Upper lobe of left lung (tissue), 6 donors: ENCODE data around the gene JMJD6. TPM values are rescaled to one million over a fixed set of nuclear protein-coding genes. Genes with fewer than 3 reads are reported as not detected.

Source experiments
- ATAC-seq, 2 donors: fragments of 200-7000 bp; cut with Tn5 transposase; one replicate each; pipeline ENCODE4 v1.9.1; 2022; ENCODE audit warnings: mild to moderate bottlenecking in 2 of 2, moderate library complexity in 2 of 2; ENCODE audit not compliant: low FRiP score in 2 of 2
- DNase-seq, 2 donors: peaks; one replicate each; pipeline ENCODE4 v3.0.0-alpha.2; 2019 to 2020
- H3K27ac ChIP-seq, 4 donors: fragments of 200-600 bp; sonication (generic); one replicate each; pipeline ENCODE4 v1.5.1; 2016 to 2019
- H3K27me3 ChIP-seq, 4 donors: fragments of 200-600 bp; sonication (generic); one replicate each; pipeline ENCODE4 v1.5.1; 2017 to 2019
- H3K36me3 ChIP-seq, 4 donors: fragments of 200-600 bp; sonication (generic); one replicate each; pipeline ENCODE4 v1.5.1; 2016 to 2019
- H3K4me1 ChIP-seq, 4 donors: fragments of 200-600 bp; sonication (generic); one replicate each; pipeline ENCODE4 v1.5.1; 2018 to 2019
- H3K4me3 ChIP-seq, 4 donors: fragments of 200-600 bp; sonication (generic); one replicate each; pipeline ENCODE4 v1.5.1; 2017 to 2019; ENCODE audit warnings: mild to moderate bottlenecking in 2 of 4, moderate library complexity in 1 of 4
- H3K9me3 ChIP-seq, 4 donors: fragments of 200-600 bp; sonication (generic); one replicate each; pipeline ENCODE4 v1.5.1; 2018 to 2019
- EP300 ChIP-seq, 4 donors: sonication (generic); formaldehyde crosslinking; IDR thresholded peaks; one replicate each; pipeline ENCODE4 v1.5.1; 2017; ENCODE audit warnings: antibody characterized with exemption in 4 of 4, control low read depth in 2 of 4
- POLR2A ChIP-seq, 4 donors: fragments of 450-650 bp; IDR thresholded peaks; one replicate each; pipeline ENCODE4 v1.5.1; 2016 to 2017; ENCODE audit warnings: antibody characterized with exemption in 4 of 4, mild to moderate bottlenecking in 2 of 4
- POLR2AphosphoS5 ChIP-seq, 2 donors: sonication (generic); formaldehyde crosslinking; IDR thresholded peaks; one replicate each; pipeline ENCODE4 v1.5.1; 2017; ENCODE audit warnings: antibody characterized with exemption in 2 of 2
- WGBS, 2 donors: methylation state at CpG; one replicate each; pipeline ENCODE4 v1.1.5; 2017 to 2018; 5-methylcytosine and 5-hydroxymethylcytosine counted together
- total RNA-seq, 6 donors: library from RNA; depleted of rRNA in 4 of 6; stranded (reverse); fragments of >200 nt in 4 of 6; gene quantifications; one replicate each; pipeline versions ENCODE4 v1.1.0 to v1.2.1, GENCODE V29; 2016 to 2021
- TF ChIP-seq, protein P1 (sequence below), 6 experiments: fragments of 450-650 bp in 4 of 6; fragments of 200-600 bp in 2 of 6; sonication (generic) in 2 of 6; IDR thresholded peaks; one replicate each; pipeline ENCODE4 v1.5.1; 2016 to 2019; ENCODE audit warnings: antibody characterized with exemption in 6 of 6
- donor health status: DM: no; HTN: no; CAD: no; lungs with moderate emphysema.
- donor health status: DM: no; HTN: yes; CAD: no; lungs with severe emphysema.

The JMJD6 gene
- total RNA-seq, 6 donors from 2014 or later, result 23.3 to 63.9 (median 31.0) TPM

DNA sequence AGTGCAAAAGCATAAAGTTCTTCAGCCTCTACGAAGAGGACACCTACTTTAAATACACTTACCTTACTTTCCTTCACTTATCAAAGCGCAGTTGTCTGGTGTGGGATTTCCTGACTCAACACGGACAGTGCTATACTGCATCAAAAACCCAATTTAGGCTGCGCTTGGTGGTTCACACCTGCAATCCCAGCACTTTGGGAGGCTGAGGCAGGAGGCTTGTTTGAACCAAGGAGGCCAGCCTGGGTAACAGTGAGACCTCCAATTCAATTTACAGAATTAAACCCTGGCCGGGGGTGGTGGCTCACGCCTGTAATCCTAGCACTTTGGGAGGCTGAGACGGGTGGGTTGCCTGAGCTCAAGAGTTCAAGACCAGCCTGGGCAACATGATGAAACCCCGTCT lies 4.1 kb downstream of the JMJD6 start:
- no peak for ATAC-seq
- 96 to 98% methylated on average over 8 of the region's 8 CpGs for WGBS, 2 donors
- no peaks in the 10 kb centered on the region for H3K9me3 ChIP-seq

DNA sequence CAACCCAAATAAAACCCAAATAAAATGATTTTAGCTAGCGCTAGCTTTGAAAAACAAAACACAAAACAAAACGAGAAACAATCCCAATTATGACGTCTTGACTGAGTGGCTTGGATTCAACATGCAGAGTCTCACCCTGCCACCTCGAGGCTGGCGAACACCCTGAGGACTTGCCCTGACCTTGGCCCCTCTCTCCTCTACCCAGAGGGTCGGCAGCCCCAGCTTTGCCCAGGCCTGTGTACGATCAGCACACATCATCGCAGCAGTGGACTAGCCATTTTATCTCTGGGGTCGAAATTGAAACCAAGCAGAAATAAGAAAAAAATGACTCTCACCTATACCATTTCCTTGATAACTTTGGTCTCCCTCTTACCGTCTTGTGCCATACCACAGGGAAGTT lies 4.9 kb downstream of the JMJD6 start:
- no peak for ATAC-seq
- 92 to 93% methylated on average over 10 of the region's 10 CpGs for WGBS, 2 donors
- H3K27me3 ChIP-seq, result no peaks in the 10 kb centered on the region
- TF ChIP-seq EP300 (IDR thresholded peaks at IDR 0.05) (no peak), POLR2A (IDR thresholded peaks at IDR 0.05) (no peak), POLR2AphosphoS5 (IDR thresholded peaks at IDR 0.05) (no peak)
- TF ChIP-seq, protein P1, sequence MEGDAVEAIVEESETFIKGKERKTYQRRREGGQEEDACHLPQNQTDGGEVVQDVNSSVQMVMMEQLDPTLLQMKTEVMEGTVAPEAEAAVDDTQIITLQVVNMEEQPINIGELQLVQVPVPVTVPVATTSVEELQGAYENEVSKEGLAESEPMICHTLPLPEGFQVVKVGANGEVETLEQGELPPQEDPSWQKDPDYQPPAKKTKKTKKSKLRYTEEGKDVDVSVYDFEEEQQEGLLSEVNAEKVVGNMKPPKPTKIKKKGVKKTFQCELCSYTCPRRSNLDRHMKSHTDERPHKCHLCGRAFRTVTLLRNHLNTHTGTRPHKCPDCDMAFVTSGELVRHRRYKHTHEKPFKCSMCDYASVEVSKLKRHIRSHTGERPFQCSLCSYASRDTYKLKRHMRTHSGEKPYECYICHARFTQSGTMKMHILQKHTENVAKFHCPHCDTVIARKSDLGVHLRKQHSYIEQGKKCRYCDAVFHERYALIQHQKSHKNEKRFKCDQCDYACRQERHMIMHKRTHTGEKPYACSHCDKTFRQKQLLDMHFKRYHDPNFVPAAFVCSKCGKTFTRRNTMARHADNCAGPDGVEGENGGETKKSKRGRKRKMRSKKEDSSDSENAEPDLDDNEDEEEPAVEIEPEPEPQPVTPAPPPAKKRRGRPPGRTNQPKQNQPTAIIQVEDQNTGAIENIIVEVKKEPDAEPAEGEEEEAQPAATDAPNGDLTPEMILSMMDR (IDR thresholded peaks at IDR 0.05), result no peak
- no peaks in the 10 kb centered on the region for H3K9me3 ChIP-seq
- peaks cover 28 to 44% (median 32%) of the 10 kb centered on the region in 4 donors for H3K4me1 ChIP-seq
- DNase-seq, result no peak
- no peak overlapping the region for H3K27ac ChIP-seq
- H3K36me3 ChIP-seq, result peaks cover 53 to 88% (median 78%) of the 10 kb centered on the region in 4 donors
- no peak overlapping the region for H3K4me3 ChIP-seq

More for the DNA sequence above, 4.1 kb downstream of the JMJD6 start:
- H3K4me3 ChIP-seq, result no peak overlapping the region
- H3K36me3 ChIP-seq, result peaks cover 53 to 80% (median 70%) of the 10 kb centered on the region in 4 donors
- DNase-seq, result no peak
- TF ChIP-seq, protein P1 (IDR thresholded peaks at IDR 0.05), result no peak
- TF ChIP-seq EP300 (IDR thresholded peaks at IDR 0.05), result no peak
- no peak overlapping the region for H3K27ac ChIP-seq
- H3K27me3 ChIP-seq, result no peaks in the 10 kb centered on the region
- peaks cover 21 to 38% (median 24%) of the 10 kb centered on the region in 4 donors for H3K4me1 ChIP-seq

DNA sequence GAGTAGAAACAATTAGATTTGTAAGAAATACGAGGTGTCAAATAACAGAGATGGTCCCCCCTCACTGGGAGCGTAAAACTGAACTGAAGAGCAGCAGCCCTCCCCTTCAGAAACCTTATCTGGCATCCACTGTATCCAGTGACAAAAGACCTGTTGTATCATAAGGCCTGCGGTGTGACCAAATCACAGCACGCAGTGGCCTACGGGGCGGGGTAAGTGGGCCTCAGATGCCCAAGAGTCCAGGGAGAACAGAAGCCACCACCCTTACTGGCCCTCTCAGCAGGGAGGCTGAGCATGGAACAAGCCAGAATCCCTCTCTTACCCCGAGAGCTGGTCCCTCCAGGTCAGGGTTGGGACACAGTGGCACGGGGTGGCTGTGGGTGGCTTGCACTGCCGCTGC lies 5.5 kb downstream of the JMJD6 start:
- DNase-seq (peak in 1 of 2 donors; percentile 18), ATAC-seq (no peak)
- H3K27me3 ChIP-seq, result no peaks in the 10 kb centered on the region
- no peak overlapping the region for H3K4me3 ChIP-seq
- H3K4me1 ChIP-seq, result peaks cover 32 to 49% (median 36%) of the 10 kb centered on the region in 4 donors
- H3K27ac ChIP-seq, result no peak overlapping the region
- no peak for TF ChIP-seq EP300 (IDR thresholded peaks at IDR 0.05)
- TF ChIP-seq POLR2AphosphoS5 (IDR thresholded peaks at IDR 0.05), result no peak
- no peak for TF ChIP-seq POLR2A (IDR thresholded peaks at IDR 0.05)
- TF ChIP-seq, protein P1 (IDR thresholded peaks at IDR 0.05), result no peak
- H3K36me3 ChIP-seq, result peaks cover 53 to 93% (median 82%) of the 10 kb centered on the region in 4 donors
- 91 to 99% methylated on average over 9 of the region's 9 CpGs for WGBS, 2 donors
- no peaks in the 10 kb centered on the region for H3K9me3 ChIP-seq

DNA sequence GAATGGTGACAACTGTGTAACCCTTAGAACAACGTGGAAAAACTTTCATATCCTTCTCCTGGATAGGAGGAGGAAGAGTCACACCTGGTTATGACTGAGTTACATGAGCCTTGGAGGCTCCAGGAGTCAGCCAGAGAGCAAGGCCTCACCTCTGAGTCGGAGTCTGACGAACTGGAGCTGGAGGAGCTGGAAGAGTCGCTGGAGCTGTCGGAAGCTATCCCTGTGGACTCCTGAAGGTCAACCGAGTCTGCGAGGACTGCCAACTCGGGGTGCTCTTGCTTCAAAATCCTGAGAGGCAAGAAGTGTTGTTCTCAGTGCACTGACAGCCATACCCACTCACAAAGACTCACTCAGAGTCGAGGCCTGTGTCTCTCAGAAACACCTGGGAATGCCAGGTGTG lies 6.2 kb downstream of the JMJD6 start:
- H3K9me3 ChIP-seq, result no peaks in the 10 kb centered on the region
- H3K4me3 ChIP-seq, result no peak overlapping the region
- 95 to 96% methylated on average over 8 to 9 of the region's 9 CpGs for WGBS, 2 donors
- peaks cover 36 to 52% (median 38%) of the 10 kb centered on the region in 4 donors for H3K4me1 ChIP-seq
- H3K36me3 ChIP-seq, result peaks cover 53 to 97% (median 86%) of the 10 kb centered on the region in 4 donors
- TF ChIP-seq, protein P1 (IDR thresholded peaks at IDR 0.05), result no peak
- TF ChIP-seq EP300 (IDR thresholded peaks at IDR 0.05), result no peak
- no peak for TF ChIP-seq POLR2A (IDR thresholded peaks at IDR 0.05)
- no peak for TF ChIP-seq POLR2AphosphoS5 (IDR thresholded peaks at IDR 0.05)
- peak in 1 of 2 donors; percentile 3 for DNase-seq
- H3K27me3 ChIP-seq, result no peaks in the 10 kb centered on the region
- no peak for ATAC-seq
- no peak overlapping the region for H3K27ac ChIP-seq

DNA sequence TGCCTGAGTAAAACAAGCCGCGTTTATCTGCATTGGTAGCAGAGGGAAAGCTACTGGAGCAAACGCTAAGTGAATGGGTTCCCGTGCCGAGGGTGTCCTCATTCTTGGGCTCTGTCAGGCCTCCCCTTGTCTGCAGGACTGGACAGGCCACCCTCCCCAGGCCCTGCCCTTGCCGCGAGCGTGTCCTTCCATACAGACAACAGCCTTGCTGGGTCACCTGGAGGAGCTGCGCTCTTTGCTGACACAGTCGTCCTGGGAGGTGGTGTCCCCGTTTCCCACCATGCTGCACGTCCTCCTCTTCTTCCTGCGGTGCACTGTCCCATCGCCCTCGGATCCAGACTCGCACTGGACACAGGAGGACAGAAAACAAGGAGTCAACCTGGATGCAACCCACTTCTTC lies 7.9 kb downstream of the JMJD6 start:
- no peak overlapping the region for H3K4me3 ChIP-seq
- no peak for ATAC-seq
- H3K9me3 ChIP-seq, result no peaks in the 10 kb centered on the region
- whole genome bisulfite sequencing, 2 donors, result 90 to 91% methylated on average over 16 of the region's 16 CpGs
- H3K36me3 ChIP-seq, result peaks cover 44 to 92% (median 78%) of the 10 kb centered on the region in 4 donors
- H3K27ac ChIP-seq, result no peak overlapping the region
- TF ChIP-seq, protein P1 (IDR thresholded peaks at IDR 0.05), result no peak
- TF ChIP-seq POLR2AphosphoS5 (IDR thresholded peaks at IDR 0.05) (no peak), EP300 (IDR thresholded peaks at IDR 0.05) (no peak), POLR2A (IDR thresholded peaks at IDR 0.05) (no peak)
- peak in 1 of 2 donors; percentile 20 for DNase-seq
- no peaks in the 10 kb centered on the region for H3K27me3 ChIP-seq
- peaks cover 23 to 43% (median 29%) of the 10 kb centered on the region in 4 donors for H3K4me1 ChIP-seq
